OCI-LY3 (cell line): Measurements from ENCODE around the gene ZMIZ1.

Source experiments
- CTCF ChIP-seq: fragments of 200-600, 300-600 bp; sonication (generic); IDR thresholded peaks from 2 replicates; pipeline ENCODE4 v1.5.1; 2014; ENCODE audit warnings: antibody characterized with exemption, low read length, low read depth
- EZH2phosphoT487 ChIP-seq: fragments of 200-600 bp; shearing (Covaris generic); IDR thresholded peaks from 2 replicates; pipeline ENCODE4 v1.6.1; 2018; ENCODE audit warnings: antibody characterized with exemption, mixed run types, low read depth

- no peak for TF ChIP-seq CTCF
- TF ChIP-seq EZH2phosphoT487 = no peak
Observed at GRCh38 chr10:79222186-79222585, 153.4 kb downstream of the ZMIZ1 start.
